K562 (cell line): Measurements from ENCODE around the gene WDR62. TPM values are rescaled to one million over a fixed set of nuclear protein-coding genes. Genes with fewer than 3 reads are reported as not detected.

Experiments used
- CBFA2T2 ChIP-seq: fragments of 450-650 bp; conservative IDR thresholded peaks from 2 replicates; pipeline ENCODE4 v1.6.1; 2017; ENCODE audit warnings: mild to moderate bottlenecking
- CTCF ChIP-seq, 3 experiments: IDR thresholded peaks in 2 of 3; conservative IDR thresholded peaks in 1 of 3; 2 replicates each; pipeline ENCODE4 v1.5.1; 2011 to 2012; ENCODE audit warnings: low read length in 3 of 3, mild to moderate bottlenecking in 3 of 3, control low read depth in 2 of 3, improper control_type of control experiment in 1 of 3, inconsistent platforms in 1 of 3, low read depth in 1 of 3, mixed read lengths in 1 of 3, moderate library complexity in 1 of 3; ENCODE audit not compliant: insufficient read depth in 2 of 3
- ETS1 ChIP-seq: conservative IDR thresholded peaks from 2 replicates; pipeline ENCODE4 v1.6.1; 2011; ENCODE audit warnings: low read depth, mild to moderate bottlenecking, low read length; ENCODE audit not compliant: control insufficient read depth
- HDAC1 ChIP-seq, 2 experiments: fragments of 450-650 bp; IDR thresholded peaks; 2 replicates each; pipeline ENCODE4 v1.6.1; 2016 to 2017; ENCODE audit warnings: inconsistent platforms in 1 of 2, mild to moderate bottlenecking in 1 of 2, moderate library complexity in 1 of 2
- HDAC6 ChIP-seq: IDR thresholded peaks from 2 replicates; pipeline ENCODE4 v1.6.1; 2012; ENCODE audit warnings: low read depth, mild to moderate bottlenecking, control low read depth, inconsistent platforms, low read length, moderate library complexity
- POLR2B ChIP-seq: fragments of 450-650 bp; IDR thresholded peaks from 2 replicates; pipeline ENCODE4 v1.6.1; 2018; ENCODE audit warnings: low read depth; ENCODE audit not compliant: partially characterized antibody
- RHOXF2B ChIP-seq: fragments of 250-450 bp; sonication (Bioruptor Pico); conservative IDR thresholded peaks from 2 replicates; pipeline ENCODE4 v1.5.1; 2021
- SAP30 ChIP-seq: fragments of 200-600 bp; sonication (generic); IDR thresholded peaks from 2 replicates; pipeline ENCODE4 v1.6.1; 2012; ENCODE audit warnings: borderline replicate concordance, low read depth, mild to moderate bottlenecking, moderate library complexity, low read length, control low read depth, inconsistent platforms; ENCODE audit not compliant: insufficient read depth, poor library complexity, severe bottlenecking
- ZNF668 ChIP-seq: fragments of 250-450 bp; sonication (Bioruptor Pico); IDR thresholded peaks from 2 replicates; pipeline ENCODE4 v1.8.0; 2022; ENCODE audit warnings: mild to moderate bottlenecking, inconsistent platforms
- polyA plus RNA-seq, 8 experiments: library from polyadenylated mRNA; depleted of rRNA in 4 of 8; stranded (reverse) in 5 of 8; unstranded in 3 of 8; fragments of >200 nt; fragmentation: Nextera tagmentation in 2 of 8; fragmentation: Illumina TruSeq in 1 of 8; extraction: Ambion mirVana in 2 of 8; extraction: Trizol in 1 of 8; gene quantifications; 2 replicates each; pipeline versions ENCODE4 v1.2.1 to v1.2.3, GENCODE V29; 2011 to 2014; ENCODE audit warnings: inconsistent platforms in 1 of 8, missing spikeins in 1 of 8
- total RNA-seq, 7 experiments: library from RNA; depleted of rRNA in 6 of 7; stranded (reverse); fragments of >200 nt in 6 of 7; fragmentation: Illumina TruSeq in 2 of 7; extraction: Trizol in 2 of 7; gene quantifications; 2 replicates each; pipeline versions ENCODE4 v1.2.1 to v1.2.3, GENCODE V29; 2011 to 2021; ENCODE audit warnings: low replicate concordance in 1 of 7
- TF ChIP-seq, protein P1 (sequence below): fragments of 150-350 bp; IDR thresholded peaks from 2 replicates; pipeline ENCODE4 v1.6.1; 2014; ENCODE audit warnings: low read depth, mild to moderate bottlenecking, low read length, borderline replicate concordance
- TF ChIP-seq, protein P2 (sequence below): fragments of 450-650 bp; IDR thresholded peaks from 2 replicates; pipeline ENCODE4 v1.6.1; 2014; ENCODE audit warnings: low read depth, mild to moderate bottlenecking, moderate library complexity, borderline replicate concordance
- TF ChIP-seq, protein P3 (sequence below): fragments of 450-650 bp; formaldehyde crosslinking; IDR thresholded peaks from 2 replicates; pipeline ENCODE4 v1.4.0; 2020; ENCODE audit warnings: mild to moderate bottlenecking
- TF ChIP-seq, protein P4 (sequence below): fragments of 450-650 bp; IDR thresholded peaks from 2 replicates; pipeline ENCODE4 v1.6.1; 2017; ENCODE audit warnings: antibody characterized with exemption

WDR62 gene
- total and polyA plus RNA-seq, 9 of the 15 experiments (the other 6 are each of a cell fraction or from before 2014, with no cell fraction given): 0.35 to 32.8 (median 14.4) TPM

GRCh38 chr19:36054733-36055686, at the start of gene WDR62 (continued):
- TF ChIP-seq, protein P1, sequence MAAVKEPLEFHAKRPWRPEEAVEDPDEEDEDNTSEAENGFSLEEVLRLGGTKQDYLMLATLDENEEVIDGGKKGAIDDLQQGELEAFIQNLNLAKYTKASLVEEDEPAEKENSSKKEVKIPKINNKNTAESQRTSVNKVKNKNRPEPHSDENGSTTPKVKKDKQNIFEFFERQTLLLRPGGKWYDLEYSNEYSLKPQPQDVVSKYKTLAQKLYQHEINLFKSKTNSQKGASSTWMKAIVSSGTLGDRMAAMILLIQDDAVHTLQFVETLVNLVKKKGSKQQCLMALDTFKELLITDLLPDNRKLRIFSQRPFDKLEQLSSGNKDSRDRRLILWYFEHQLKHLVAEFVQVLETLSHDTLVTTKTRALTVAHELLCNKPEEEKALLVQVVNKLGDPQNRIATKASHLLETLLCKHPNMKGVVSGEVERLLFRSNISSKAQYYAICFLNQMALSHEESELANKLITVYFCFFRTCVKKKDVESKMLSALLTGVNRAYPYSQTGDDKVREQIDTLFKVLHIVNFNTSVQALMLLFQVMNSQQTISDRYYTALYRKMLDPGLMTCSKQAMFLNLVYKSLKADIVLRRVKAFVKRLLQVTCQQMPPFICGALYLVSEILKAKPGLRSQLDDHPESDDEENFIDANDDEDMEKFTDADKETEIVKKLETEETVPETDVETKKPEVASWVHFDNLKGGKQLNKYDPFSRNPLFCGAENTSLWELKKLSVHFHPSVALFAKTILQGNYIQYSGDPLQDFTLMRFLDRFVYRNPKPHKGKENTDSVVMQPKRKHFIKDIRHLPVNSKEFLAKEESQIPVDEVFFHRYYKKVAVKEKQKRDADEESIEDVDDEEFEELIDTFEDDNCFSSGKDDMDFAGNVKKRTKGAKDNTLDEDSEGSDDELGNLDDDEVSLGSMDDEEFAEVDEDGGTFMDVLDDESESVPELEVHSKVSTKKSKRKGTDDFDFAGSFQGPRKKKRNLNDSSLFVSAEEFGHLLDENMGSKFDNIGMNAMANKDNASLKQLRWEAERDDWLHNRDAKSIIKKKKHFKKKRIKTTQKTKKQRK: no peak
- TF ChIP-seq HDAC6: no peak
- TF ChIP-seq, protein P2, sequence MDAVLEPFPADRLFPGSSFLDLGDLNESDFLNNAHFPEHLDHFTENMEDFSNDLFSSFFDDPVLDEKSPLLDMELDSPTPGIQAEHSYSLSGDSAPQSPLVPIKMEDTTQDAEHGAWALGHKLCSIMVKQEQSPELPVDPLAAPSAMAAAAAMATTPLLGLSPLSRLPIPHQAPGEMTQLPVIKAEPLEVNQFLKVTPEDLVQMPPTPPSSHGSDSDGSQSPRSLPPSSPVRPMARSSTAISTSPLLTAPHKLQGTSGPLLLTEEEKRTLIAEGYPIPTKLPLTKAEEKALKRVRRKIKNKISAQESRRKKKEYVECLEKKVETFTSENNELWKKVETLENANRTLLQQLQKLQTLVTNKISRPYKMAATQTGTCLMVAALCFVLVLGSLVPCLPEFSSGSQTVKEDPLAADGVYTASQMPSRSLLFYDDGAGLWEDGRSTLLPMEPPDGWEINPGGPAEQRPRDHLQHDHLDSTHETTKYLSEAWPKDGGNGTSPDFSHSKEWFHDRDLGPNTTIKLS: peak; percentile 14; the same call in 1 of the 2 replicates
- TF ChIP-seq CTCF (IDR thresholded peaks at IDR 0.05 in 2 of 3, conservative IDR thresholded peaks at IDR 0.05 in 1 of 3; ENCODE audit: insufficient read depth in 2 of 3, low read depth in 1 of 3, low read length in 3 of 3): no peak
- 0 out of 2 replicates have a peak, but pooled peaks have one; percentile 22 for TF ChIP-seq ETS1
- peak; percentile 99 for TF ChIP-seq SAP30
- peak in 1 of 2 experiments; percentile 97; a peak in 3 of 4 replicates for TF ChIP-seq HDAC1 (IDR thresholded peaks at IDR 0.05)
- TF ChIP-seq RHOXF2B (CRISPR knock-in tag): no peak
- TF ChIP-seq, protein P3, sequence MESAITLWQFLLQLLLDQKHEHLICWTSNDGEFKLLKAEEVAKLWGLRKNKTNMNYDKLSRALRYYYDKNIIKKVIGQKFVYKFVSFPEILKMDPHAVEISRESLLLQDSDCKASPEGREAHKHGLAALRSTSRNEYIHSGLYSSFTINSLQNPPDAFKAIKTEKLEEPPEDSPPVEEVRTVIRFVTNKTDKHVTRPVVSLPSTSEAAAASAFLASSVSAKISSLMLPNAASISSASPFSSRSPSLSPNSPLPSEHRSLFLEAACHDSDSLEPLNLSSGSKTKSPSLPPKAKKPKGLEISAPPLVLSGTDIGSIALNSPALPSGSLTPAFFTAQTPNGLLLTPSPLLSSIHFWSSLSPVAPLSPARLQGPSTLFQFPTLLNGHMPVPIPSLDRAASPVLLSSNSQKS (CRISPR knock-in tag): no peak
- no peak for TF ChIP-seq ZNF668 (CRISPR knock-in tag)
- TF ChIP-seq, protein P4, sequence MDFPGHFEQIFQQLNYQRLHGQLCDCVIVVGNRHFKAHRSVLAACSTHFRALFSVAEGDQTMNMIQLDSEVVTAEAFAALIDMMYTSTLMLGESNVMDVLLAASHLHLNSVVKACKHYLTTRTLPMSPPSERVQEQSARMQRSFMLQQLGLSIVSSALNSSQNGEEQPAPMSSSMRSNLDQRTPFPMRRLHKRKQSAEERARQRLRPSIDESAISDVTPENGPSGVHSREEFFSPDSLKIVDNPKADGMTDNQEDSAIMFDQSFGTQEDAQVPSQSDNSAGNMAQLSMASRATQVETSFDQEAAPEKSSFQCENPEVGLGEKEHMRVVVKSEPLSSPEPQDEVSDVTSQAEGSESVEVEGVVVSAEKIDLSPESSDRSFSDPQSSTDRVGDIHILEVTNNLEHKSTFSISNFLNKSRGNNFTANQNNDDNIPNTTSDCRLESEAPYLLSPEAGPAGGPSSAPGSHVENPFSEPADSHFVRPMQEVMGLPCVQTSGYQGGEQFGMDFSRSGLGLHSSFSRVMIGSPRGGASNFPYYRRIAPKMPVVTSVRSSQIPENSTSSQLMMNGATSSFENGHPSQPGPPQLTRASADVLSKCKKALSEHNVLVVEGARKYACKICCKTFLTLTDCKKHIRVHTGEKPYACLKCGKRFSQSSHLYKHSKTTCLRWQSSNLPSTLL: no peak
- TF ChIP-seq POLR2B: no peak
- TF ChIP-seq CBFA2T2: no peak
